ENCODE results near the gene CCDC86. TPM values are rescaled to one million over a fixed set of nuclear protein-coding genes. Genes with fewer than 3 reads are reported as not detected.

The CCDC86 gene
- total RNA-seq, 1 donor from 2014 or later = 26.3 TPM

- Histone ChIP-seq H3K4me1 (peaks cover 1% of the 10 kb centered on the region), H3K36me3 (peaks cover 0 to 38% of the 10 kb centered on the region in 2 donors), H3K9me3 (no peaks in the 10 kb centered on the region), H3K4me3 (no peak overlapping the region), H3K27me3 (no peaks in the 10 kb centered on the region), H3K27ac (no peak overlapping the region)
- DNase-seq (ENCODE audit: extremely low spot score in 2 of 2) = no peak
- TF ChIP-seq CTCF (IDR thresholded peaks at IDR 0.05) (no peak), POLR2AphosphoS5 (IDR thresholded peaks at IDR 0.05; ENCODE audit: insufficient read depth in 1 of 2, low read depth in 1 of 2) (no peak), POLR2A (IDR thresholded peaks at IDR 0.05) (no peak)
- intact Hi-C loops (cut with DNase I) = no loop called here
These were observed 8.0 kb downstream of the CCDC86 start for GRCh38 chr11:60849641-60850520.

GRCh38 chr11:60851327-60852104 is 9.6 kb downstream of the CCDC86 start:
- Histone ChIP-seq H3K27ac (no peak overlapping the region), H3K27me3 (no peaks in the 10 kb centered on the region), H3K36me3 (peaks cover 0 to 38% of the 10 kb centered on the region in 2 donors), H3K4me1 (no peaks in the 10 kb centered on the region), H3K9me3 (no peaks in the 10 kb centered on the region), H3K4me3 (no peak overlapping the region)
- intact Hi-C loops (cut with DNase I) = no loop called here
- TF ChIP-seq POLR2A (IDR thresholded peaks at IDR 0.05) (no peak), CTCF (IDR thresholded peaks at IDR 0.05) (no peak), POLR2AphosphoS5 (IDR thresholded peaks at IDR 0.05; ENCODE audit: insufficient read depth in 1 of 2, low read depth in 1 of 2) (no peak)
- DNase-seq (ENCODE audit: extremely low spot score in 2 of 2) = no peak

- peaks cover 0 to 38% of the 10 kb centered on the region in 2 donors for H3K36me3 ChIP-seq
- no peaks in the 10 kb centered on the region for H3K27me3 ChIP-seq
- H3K4me3 ChIP-seq = no peak overlapping the region
- no peak for TF ChIP-seq POLR2A (IDR thresholded peaks at IDR 0.05)
- H3K9me3 ChIP-seq = no peaks in the 10 kb centered on the region
- intact Hi-C loops (cut with DNase I) = no loop called here
- H3K27ac ChIP-seq = no peak overlapping the region
- H3K4me1 ChIP-seq = no peaks in the 10 kb centered on the region
- no peak for DNase-seq (ENCODE audit: extremely low spot score in 2 of 2)
These were observed 10.4 kb downstream of the CCDC86 start for GRCh38 chr11:60852117-60852981.

GRCh38 chr11:60852982-60853950 is 11.4 kb downstream of the CCDC86 start:
- no peak overlapping the region for H3K27ac ChIP-seq
- intact Hi-C loops (cut with DNase I) = no loop called here
- DNase-seq (ENCODE audit: extremely low spot score in 2 of 2) = no peak
- TF ChIP-seq CTCF (IDR thresholded peaks at IDR 0.05) (no peak), POLR2A (IDR thresholded peaks at IDR 0.05) (no peak), POLR2AphosphoS5 (IDR thresholded peaks at IDR 0.05; ENCODE audit: insufficient read depth in 1 of 2, low read depth in 1 of 2) (no peak)
- no peaks in the 10 kb centered on the region for H3K27me3 ChIP-seq
- H3K9me3 ChIP-seq = no peaks in the 10 kb centered on the region
- no peaks in the 10 kb centered on the region for H3K4me1 ChIP-seq
- H3K4me3 ChIP-seq = no peak overlapping the region
- peaks cover 0 to 31% of the 10 kb centered on the region in 2 donors for H3K36me3 ChIP-seq

Data from vagina (tissue), 2 donors.